IMR-90 (cell line): ENCODE results near the gene ELANE. TPM values are rescaled to one million over a fixed set of nuclear protein-coding genes. Genes with fewer than 3 reads are reported as not detected.

ENCODE experiments used
- ATAC-seq: fragments of 200-7000 bp; cut with Tn5 transposase; 2 replicates; pipeline ENCODE4 v1.9.1; 2020; ENCODE audit warnings: low read depth, mild to moderate bottlenecking, moderate library complexity
- BruUV-seq: library from RNA; stranded (reverse); fragments of 400-500 nt; replicated peaks from 2 replicates; lab custom pipeline; 2021; lab: Mats Ljungman, UMichigan
- CTCF ChIA-PET: fragments of 300-600 bp; formaldehyde crosslinking; extraction: SDS; loops from one replicate; lab custom pipeline; 2021; ENCODE audit warnings: antibody characterized with exemption; lab: Yijun Ruan, JAX
- POLR2A ChIA-PET: fragments of 300-600 bp; sonication (Branson Sonifier 250); formaldehyde crosslinking; loops from one replicate; lab custom pipeline; 2022; ENCODE audit warnings: antibody characterized with exemption; ENCODE audit not compliant: unreplicated experiment; lab: Charles Lee
- DNase-seq: peaks from one replicate; pipeline ENCODE4 v3.0.0; 2013
- H2AFZ ChIP-seq: replicated peaks from 2 replicates; pipeline ENCODE3; 2013; ENCODE audit warnings: low read length, mild to moderate bottlenecking; ENCODE audit not compliant: poor library complexity
- H2AK5ac ChIP-seq: 2 replicates; pipeline ENCODE4 v1.6.1; 2013; ENCODE audit warnings: low read depth, low read length, inconsistent platforms
- H2AK9ac ChIP-seq: replicated peaks from 2 replicates; pipeline ENCODE3; 2013; ENCODE audit warnings: mild to moderate bottlenecking, low read depth, low read length, moderate library complexity; ENCODE audit not compliant: poor library complexity
- H2BK120ac ChIP-seq: 2 replicates; pipeline ENCODE4 v1.6.1; 2013; ENCODE audit warnings: low read depth, low read length, inconsistent platforms
- H2BK15ac ChIP-seq: 3 replicates; pipeline ENCODE4 v1.6.1; 2013; ENCODE audit warnings: low read depth, low read length, inconsistent platforms
- H2BK20ac ChIP-seq: 2 replicates; pipeline ENCODE4 v1.6.1; 2013; ENCODE audit warnings: low read depth, mild to moderate bottlenecking, inconsistent platforms, low read length, moderate library complexity
- H2BK5ac ChIP-seq: 2 replicates; pipeline ENCODE4 v1.6.1; 2013; ENCODE audit warnings: mild to moderate bottlenecking, low read depth, low read length, inconsistent platforms; ENCODE audit not compliant: poor library complexity, severe bottlenecking
- H3K14ac ChIP-seq: replicated peaks from 2 replicates; pipeline ENCODE4 v1.6.1; 2013; ENCODE audit warnings: low read depth, low read length, inconsistent platforms
- H3K18ac ChIP-seq: 2 replicates; pipeline ENCODE4 v1.6.1; 2013; ENCODE audit warnings: low read depth, low read length, control low read depth
- H3K23ac ChIP-seq: 2 replicates; pipeline ENCODE4 v1.6.1; 2013; ENCODE audit warnings: low read depth, low read length, inconsistent platforms
- H3K27ac ChIP-seq: 2 replicates; pipeline ENCODE4 v1.5.1; 2013; ENCODE audit warnings: mild to moderate bottlenecking, control low read depth, low read length; ENCODE audit not compliant: insufficient read depth
- H3K27me3 ChIP-seq: 2 replicates; pipeline ENCODE4 v1.6.1; 2013; ENCODE audit warnings: low read length; ENCODE audit not compliant: control insufficient read depth, insufficient read depth
- H3K36me3 ChIP-seq: 2 replicates; pipeline ENCODE4 v1.6.1; 2013; ENCODE audit warnings: low read length, mixed read lengths; ENCODE audit not compliant: control insufficient read depth, insufficient read depth
- H3K4ac ChIP-seq: 2 replicates; pipeline ENCODE4 v1.6.1; 2013; ENCODE audit warnings: low read depth, low read length, inconsistent platforms
- H3K4me1 ChIP-seq: 2 replicates; pipeline ENCODE4 v1.6.1; 2013; ENCODE audit warnings: low read length, mixed read lengths; ENCODE audit not compliant: control insufficient read depth, insufficient read depth
- H3K4me2 ChIP-seq: 2 replicates; pipeline ENCODE4 v1.6.1; 2013; ENCODE audit warnings: low read depth, mild to moderate bottlenecking, control low read depth, low read length, moderate library complexity
- H3K4me3 ChIP-seq: 2 replicates; pipeline ENCODE4 v1.5.1; 2013; ENCODE audit warnings: low read depth, mild to moderate bottlenecking, control low read depth, low read length, moderate library complexity; ENCODE audit not compliant: insufficient read depth
- H3K56ac ChIP-seq: 2 replicates; pipeline ENCODE4 v1.6.1; 2013; ENCODE audit warnings: low read length, inconsistent platforms; ENCODE audit not compliant: insufficient read depth; ENCODE audit errors: extremely low read depth
- H3K79me1 ChIP-seq, 2 experiments: 2 replicates each; pipeline ENCODE4 v1.6.1; 2013; ENCODE audit warnings: low read length in 2 of 2, inconsistent platforms in 1 of 2, low read depth in 1 of 2
- H3K9ac ChIP-seq: 2 replicates; pipeline ENCODE4 v1.6.1; 2013; ENCODE audit warnings: low read depth, low read length, control low read depth
- H3K9me1 ChIP-seq: 2 replicates; pipeline ENCODE4 v1.6.1; 2013; ENCODE audit warnings: low read length, inconsistent platforms; ENCODE audit not compliant: insufficient read depth
- H3K9me3 ChIP-seq: 2 replicates; pipeline ENCODE4 v1.6.1; 2013; ENCODE audit warnings: low read length; ENCODE audit not compliant: control insufficient read depth, insufficient read depth
- H4K20me1 ChIP-seq: 2 replicates; pipeline ENCODE4 v1.6.1; 2013; ENCODE audit warnings: low read length, inconsistent platforms; ENCODE audit not compliant: insufficient read depth
- H4K5ac ChIP-seq: 2 replicates; pipeline ENCODE4 v1.6.1; 2013; ENCODE audit warnings: mild to moderate bottlenecking, low read depth, low read length, control low read depth
- H4K8ac ChIP-seq, 2 experiments: 2 replicates each; pipeline ENCODE4 v1.6.1; 2013; ENCODE audit warnings: low read depth in 2 of 2, low read length in 2 of 2, control low read depth in 1 of 2, inconsistent platforms in 1 of 2
- H4K91ac ChIP-seq: 2 replicates; pipeline ENCODE4 v1.6.1; 2013; ENCODE audit warnings: low read depth, low read length, inconsistent platforms; ENCODE audit not compliant: insufficient read depth
- BHLHE40 ChIP-seq: fragments of 150-350 bp; IDR thresholded peaks from 2 replicates; pipeline ENCODE4 v1.6.1; 2016; ENCODE audit warnings: mild to moderate bottlenecking, low read depth, low read length
- CHD1 ChIP-seq: IDR thresholded peaks from 2 replicates; pipeline ENCODE4 v1.6.1; 2012; ENCODE audit warnings: low read depth, low read length, improper control_type of control experiment
- ELK1 ChIP-seq: fragments of 150-350 bp; IDR thresholded peaks from 2 replicates; pipeline ENCODE4 v1.6.1; 2016; ENCODE audit warnings: low read depth, mild to moderate bottlenecking, low read length, moderate library complexity, borderline replicate concordance
- FOS ChIP-seq: fragments of 150-350 bp; IDR thresholded peaks from 2 replicates; pipeline ENCODE4 v1.6.1; 2016; ENCODE audit warnings: low read depth, low read length
- MAFK ChIP-seq: IDR thresholded peaks from 2 replicates; pipeline ENCODE4 v1.6.1; 2012; ENCODE audit warnings: low read depth, low read length, improper control_type of control experiment
- MAZ ChIP-seq: IDR thresholded peaks from 2 replicates; pipeline ENCODE4 v1.6.1; 2012; ENCODE audit warnings: low read depth, mild to moderate bottlenecking, low read length, improper control_type of control experiment, moderate library complexity, borderline replicate concordance
- POLR2A ChIP-seq: IDR thresholded peaks from 2 replicates; pipeline ENCODE4 v1.6.1; 2012; ENCODE audit warnings: mild to moderate bottlenecking, low read depth, low read length
- WGBS, 2 experiments: methylation state at CpG; one replicate each; pipeline versions ENCODE4 v1.1.5 to v1.1.7; 2013; ENCODE audit warnings: missing lambda C conversion rate in 2 of 2; ENCODE audit not compliant: insufficient read length in 1 of 2; ENCODE audit errors: extremely low coverage in 2 of 2; 5-methylcytosine and 5-hydroxymethylcytosine counted together
- dilution Hi-C: fragments of 300-500 bp; cut with HindIII; formaldehyde crosslinking; loops from one replicate; pipeline ENCODE4 v1.14.3; 2018; ENCODE audit warnings: low sequenced_read_pairs; ENCODE audit not compliant: unreplicated experiment
- in situ Hi-C: fragments of 300-500 bp; cut with MboI; formaldehyde crosslinking; loops from 3 replicates; pipeline ENCODE4 v1.14.3; 2019; ENCODE audit warnings: low sequenced_read_pairs, inconsistent platforms, mixed read lengths
- intact Hi-C: fragments of 100-400 bp; cut with micrococcal nuclease; formaldehyde crosslinking; loops from 2 replicates; pipeline ENCODE4 v1.10.0; 2022
- polyA plus RNA-seq, 3 experiments: library from polyadenylated mRNA; depleted of rRNA; stranded (reverse); fragments of >200 nt; gene quantifications; 2 replicates each; pipeline ENCODE4 v1.2.3, GENCODE V29; 2012; ENCODE audit warnings: low replicate concordance in 1 of 3
- total RNA-seq: library from RNA; depleted of rRNA; stranded (reverse); fragments of >200 nt; gene quantifications from 2 replicates; pipeline ENCODE4 v1.2.3, GENCODE V29; 2012
- TF ChIP-seq, protein P1 (sequence below): fragments of 150-350 bp; IDR thresholded peaks from 2 replicates; pipeline ENCODE4 v1.6.1; 2017; ENCODE audit warnings: mild to moderate bottlenecking, antibody characterized with exemption, low read length, low read depth
- TF ChIP-seq, protein P2 (sequence below): conservative IDR thresholded peaks from 2 replicates; pipeline ENCODE4 v1.5.1; 2012; ENCODE audit warnings: mild to moderate bottlenecking, low read depth, low read length, improper control_type of control experiment

ELANE gene
- total and polyA plus RNA-seq, 2 of the 4 experiments (the other 2 are of a cell fraction), result 0.27 TPM; not detected in 1

- TF ChIP-seq FOS (no peak), POLR2A (no peak), BHLHE40 (no peak)
These were observed 16.5 kb downstream of the ELANE start (continued) for GRCh38 chr19:868458-869244.

- H3K27ac ChIP-seq, result peak overlapping the region; percentile 73
- peaks cover 7 to 22% of the 10 kb centered on the region in 2 experiments; a peak in 2 of 4 replicates for H3K79me1 ChIP-seq
- H3K9me1 ChIP-seq, result no peaks in the 10 kb centered on the region; the same call in 1 of the 2 replicates
- peaks cover 16% of the 10 kb centered on the region for H4K20me1 ChIP-seq
- dilution Hi-C loops, result no loop called here
- ChIA-PET CTCF (no interaction called here), POLR2A (no interaction called here)
- ATAC-seq, result peak; percentile 81
- no peaks in the 10 kb centered on the region for H3K9me3 ChIP-seq
- H3K18ac ChIP-seq, result peak overlapping the region; percentile 40; the same call in 1 of the 2 replicates
- 31% methylated on average over 11 of the region's 29 CpGs; no CpG with 5 or more reads in 1 of the 2 experiments for WGBS, 2 experiments
- peak overlapping the region; percentile 74; the same call in 1 of the 2 replicates for H2BK20ac ChIP-seq
- H3K56ac ChIP-seq, result no peak overlapping the region
- H4K5ac ChIP-seq, result peak overlapping the region; percentile 43
- H3K14ac ChIP-seq, result peak overlapping the region; percentile 72
- H2BK120ac ChIP-seq, result peak overlapping the region; percentile 82
- peak overlapping the region; percentile 88 for H2BK5ac ChIP-seq
- peak overlapping the region; percentile 11; the same call in 1 of the 2 replicates for H3K4me2 ChIP-seq
- peaks cover 22% of the 10 kb centered on the region for H3K4me1 ChIP-seq
- H2AK9ac ChIP-seq, result peak overlapping the region; percentile 99
- no peaks in the 10 kb centered on the region for H3K27me3 ChIP-seq
- peak overlapping the region; percentile 28 to 90 for H4K8ac ChIP-seq
- BruUV-seq, result no TSS peak
- no peak overlapping the region for H3K9ac ChIP-seq
- in situ Hi-C loops, result no loop called here
- no peak overlapping the region for H3K23ac ChIP-seq
- H2BK15ac ChIP-seq, result peak overlapping the region; percentile 54; the same call in 1 of the 3 replicates
- DNase-seq, result peak; percentile 96
- peak overlapping the region; percentile 98 for H2AK5ac ChIP-seq
- H2AFZ ChIP-seq, result peak overlapping the region; percentile 72
- intact Hi-C loops, result loop anchor here (5.0 to 10.0 kb wide), 3 partner anchors 43 to 205 kb away; partner anchors contain the start of genes R3HDM4, RNF126 and WDR18
- H3K4me3 ChIP-seq, result no peak overlapping the region
- peak overlapping the region; percentile 97 for H4K91ac ChIP-seq
- H3K4ac ChIP-seq, result peak overlapping the region; percentile 93
- H3K36me3 ChIP-seq, result peaks cover 23% of the 10 kb centered on the region
- TF ChIP-seq, protein P1, sequence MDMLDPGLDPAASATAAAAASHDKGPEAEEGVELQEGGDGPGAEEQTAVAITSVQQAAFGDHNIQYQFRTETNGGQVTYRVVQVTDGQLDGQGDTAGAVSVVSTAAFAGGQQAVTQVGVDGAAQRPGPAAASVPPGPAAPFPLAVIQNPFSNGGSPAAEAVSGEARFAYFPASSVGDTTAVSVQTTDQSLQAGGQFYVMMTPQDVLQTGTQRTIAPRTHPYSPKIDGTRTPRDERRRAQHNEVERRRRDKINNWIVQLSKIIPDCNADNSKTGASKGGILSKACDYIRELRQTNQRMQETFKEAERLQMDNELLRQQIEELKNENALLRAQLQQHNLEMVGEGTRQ, result no peak
- TF ChIP-seq MAZ (peak; percentile 81; the same call in 1 of the 2 replicates), MAFK (no peak), ELK1 (no peak), BHLHE40 (no peak; the same call in 1 of the 2 replicates), CHD1 (no peak)
- TF ChIP-seq, protein P2, sequence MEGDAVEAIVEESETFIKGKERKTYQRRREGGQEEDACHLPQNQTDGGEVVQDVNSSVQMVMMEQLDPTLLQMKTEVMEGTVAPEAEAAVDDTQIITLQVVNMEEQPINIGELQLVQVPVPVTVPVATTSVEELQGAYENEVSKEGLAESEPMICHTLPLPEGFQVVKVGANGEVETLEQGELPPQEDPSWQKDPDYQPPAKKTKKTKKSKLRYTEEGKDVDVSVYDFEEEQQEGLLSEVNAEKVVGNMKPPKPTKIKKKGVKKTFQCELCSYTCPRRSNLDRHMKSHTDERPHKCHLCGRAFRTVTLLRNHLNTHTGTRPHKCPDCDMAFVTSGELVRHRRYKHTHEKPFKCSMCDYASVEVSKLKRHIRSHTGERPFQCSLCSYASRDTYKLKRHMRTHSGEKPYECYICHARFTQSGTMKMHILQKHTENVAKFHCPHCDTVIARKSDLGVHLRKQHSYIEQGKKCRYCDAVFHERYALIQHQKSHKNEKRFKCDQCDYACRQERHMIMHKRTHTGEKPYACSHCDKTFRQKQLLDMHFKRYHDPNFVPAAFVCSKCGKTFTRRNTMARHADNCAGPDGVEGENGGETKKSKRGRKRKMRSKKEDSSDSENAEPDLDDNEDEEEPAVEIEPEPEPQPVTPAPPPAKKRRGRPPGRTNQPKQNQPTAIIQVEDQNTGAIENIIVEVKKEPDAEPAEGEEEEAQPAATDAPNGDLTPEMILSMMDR, result no peak
These were observed 17.4 kb downstream of the ELANE start for GRCh38 chr19:869245-870177.
